Gastrocnemius medialis (tissue), 4 donors: Measurements from ENCODE around the gene ID1.

Source experiments
- POLR2A ChIP-seq, 2 donors: fragments of 450-650 bp; IDR thresholded peaks; one replicate each; pipeline ENCODE4 v1.6.1; 2017; ENCODE audit warnings: antibody characterized with exemption in 2 of 2, mild to moderate bottlenecking in 2 of 2, moderate library complexity in 2 of 2
- TF ChIP-seq, protein P1 (sequence below), 5 experiments: fragments of 450-650 bp in 3 of 5; fragments of 200-600 bp in 2 of 5; sonication (generic) in 2 of 5; IDR thresholded peaks in 4 of 5; conservative IDR thresholded peaks in 1 of 5; 1 replicate in 4 of 5; 2 replicates in 1 of 5; pipeline ENCODE4 v1.5.1; 2016 to 2019; ENCODE audit warnings: antibody characterized with exemption in 5 of 5, mild to moderate bottlenecking in 3 of 5, moderate library complexity in 3 of 5

DNA sequence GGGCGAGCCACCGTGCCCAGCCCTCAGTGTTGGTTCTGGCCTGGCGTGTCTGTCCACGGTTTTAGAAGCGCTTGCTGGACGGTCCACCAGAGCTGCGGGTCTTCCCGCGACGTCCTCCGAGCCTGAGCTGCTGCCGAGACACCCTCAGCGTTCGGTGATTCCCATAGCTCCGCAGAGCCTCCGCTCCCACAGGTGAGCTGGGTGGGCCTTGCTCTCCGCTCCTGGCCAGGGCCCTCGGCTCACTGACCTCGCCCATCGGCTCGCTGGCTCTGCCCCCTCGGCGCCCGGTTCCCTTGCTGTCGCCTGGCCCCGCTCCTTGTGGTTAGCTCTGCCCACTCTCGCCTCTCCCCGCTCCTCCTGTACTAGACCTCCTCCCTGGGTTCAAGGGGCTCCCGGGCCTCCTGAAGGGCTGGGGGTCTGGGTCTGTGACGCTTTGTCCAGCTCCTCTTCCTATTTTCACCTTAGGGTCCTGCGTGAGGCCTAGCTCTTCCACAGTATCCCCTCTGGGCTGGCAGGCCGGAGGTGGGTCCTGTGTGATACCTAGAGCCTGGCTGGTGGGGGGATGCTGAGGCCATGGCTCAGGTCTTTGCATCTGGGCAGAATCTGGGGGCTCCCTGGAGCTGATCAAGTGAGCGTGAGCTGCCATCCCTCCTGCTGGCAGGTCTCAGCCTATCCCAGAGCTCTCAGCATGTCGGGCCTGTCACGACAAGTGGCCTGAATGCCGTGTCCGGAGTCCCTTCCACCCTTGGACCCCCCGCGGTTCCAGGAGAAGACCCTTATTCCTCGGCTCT lies 27.7 kb downstream of the ID1 start:
- TF ChIP-seq, protein P1, sequence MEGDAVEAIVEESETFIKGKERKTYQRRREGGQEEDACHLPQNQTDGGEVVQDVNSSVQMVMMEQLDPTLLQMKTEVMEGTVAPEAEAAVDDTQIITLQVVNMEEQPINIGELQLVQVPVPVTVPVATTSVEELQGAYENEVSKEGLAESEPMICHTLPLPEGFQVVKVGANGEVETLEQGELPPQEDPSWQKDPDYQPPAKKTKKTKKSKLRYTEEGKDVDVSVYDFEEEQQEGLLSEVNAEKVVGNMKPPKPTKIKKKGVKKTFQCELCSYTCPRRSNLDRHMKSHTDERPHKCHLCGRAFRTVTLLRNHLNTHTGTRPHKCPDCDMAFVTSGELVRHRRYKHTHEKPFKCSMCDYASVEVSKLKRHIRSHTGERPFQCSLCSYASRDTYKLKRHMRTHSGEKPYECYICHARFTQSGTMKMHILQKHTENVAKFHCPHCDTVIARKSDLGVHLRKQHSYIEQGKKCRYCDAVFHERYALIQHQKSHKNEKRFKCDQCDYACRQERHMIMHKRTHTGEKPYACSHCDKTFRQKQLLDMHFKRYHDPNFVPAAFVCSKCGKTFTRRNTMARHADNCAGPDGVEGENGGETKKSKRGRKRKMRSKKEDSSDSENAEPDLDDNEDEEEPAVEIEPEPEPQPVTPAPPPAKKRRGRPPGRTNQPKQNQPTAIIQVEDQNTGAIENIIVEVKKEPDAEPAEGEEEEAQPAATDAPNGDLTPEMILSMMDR (IDR thresholded peaks at IDR 0.05 in 4 of 5, conservative IDR thresholded peaks at IDR 0.05 in 1 of 5), result no peak
- no peak for TF ChIP-seq POLR2A (IDR thresholded peaks at IDR 0.05)
